HG03565 (cell line): ENCODE results near the gene GABRD.
"Not testable (repeated sequence)": the region's sequence is repeated elsewhere in the genome, so short reads cannot be mapped to it uniquely, and the experiment has no call there.

ENCODE experiments used
- ATAC-seq: cut with Tn5 transposase; IDR thresholded peaks from one replicate; pipeline ENCODE4 v1.9.1; 2021; ENCODE audit warnings: mild to moderate bottlenecking, moderate library complexity; ENCODE audit not compliant: unreplicated experiment

Gene GABRD

GRCh38 chr1:2019172-2019543 is at the start of gene GABRD:
GABRD (plus strand) TSS chr1:2019345; CDS start chr1:2019424, 79 bp downstream.
- ATAC-seq = no peak

DNA sequence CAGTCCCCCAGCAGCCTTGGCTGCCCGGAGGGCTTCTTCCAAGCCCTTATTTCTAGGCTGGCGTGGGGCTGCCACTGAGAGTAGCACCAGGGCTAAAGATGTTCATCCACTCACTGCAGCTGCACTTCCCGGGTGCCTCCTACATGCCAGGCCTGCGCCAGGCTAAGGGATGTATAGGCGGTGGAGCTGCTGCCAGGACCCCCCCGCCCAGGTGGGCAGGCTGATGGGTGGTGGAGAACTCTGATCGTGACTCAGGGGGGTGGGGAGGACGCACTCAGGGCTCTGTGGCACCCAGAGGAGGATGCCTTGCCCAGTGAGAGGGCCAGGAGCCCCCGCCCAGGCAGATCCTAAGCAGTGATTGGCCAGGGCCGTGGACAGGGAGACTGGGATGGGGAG is 49.6 kb upstream of the GABRD start:
- ATAC-seq = no peak

DNA sequence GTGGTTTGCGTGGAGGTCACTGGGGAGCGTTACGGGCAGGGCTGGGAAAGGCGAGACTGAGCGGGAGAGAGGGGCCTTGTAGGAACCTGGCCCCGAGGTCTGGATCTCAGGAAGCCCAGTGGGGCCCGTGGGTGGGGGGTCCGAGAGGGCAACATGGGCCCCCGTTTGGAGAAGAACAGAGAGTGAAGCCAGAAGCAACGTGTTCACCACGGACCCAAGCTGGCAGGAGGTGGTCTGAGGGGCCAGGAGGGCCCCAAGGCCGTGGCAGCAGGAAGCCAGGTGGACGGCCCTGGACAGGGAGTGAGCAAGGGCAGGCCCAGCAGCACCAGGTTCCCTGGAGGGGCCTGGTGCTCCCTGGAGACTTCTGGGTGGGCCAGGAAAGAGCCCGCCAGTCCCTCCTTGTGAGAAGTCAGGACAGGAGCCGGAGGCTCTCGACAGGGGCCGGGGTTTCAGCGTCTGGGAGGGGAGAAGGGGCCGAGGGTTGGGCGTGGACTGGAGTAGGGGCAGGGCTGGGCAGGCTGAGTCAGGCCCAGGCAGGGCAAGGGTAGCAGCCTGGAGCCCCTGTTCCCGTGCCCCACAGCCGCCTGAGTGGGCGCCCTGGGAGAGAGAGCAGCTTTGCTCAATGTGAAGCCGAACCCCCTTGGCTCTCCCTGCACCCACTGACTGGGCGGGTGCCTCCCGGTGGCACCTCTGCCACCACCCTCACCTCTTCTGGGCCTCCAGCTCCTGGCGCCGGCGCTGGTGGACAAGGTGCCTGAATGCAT is 49.0 kb upstream of the GABRD start:
- no peak for ATAC-seq

DNA sequence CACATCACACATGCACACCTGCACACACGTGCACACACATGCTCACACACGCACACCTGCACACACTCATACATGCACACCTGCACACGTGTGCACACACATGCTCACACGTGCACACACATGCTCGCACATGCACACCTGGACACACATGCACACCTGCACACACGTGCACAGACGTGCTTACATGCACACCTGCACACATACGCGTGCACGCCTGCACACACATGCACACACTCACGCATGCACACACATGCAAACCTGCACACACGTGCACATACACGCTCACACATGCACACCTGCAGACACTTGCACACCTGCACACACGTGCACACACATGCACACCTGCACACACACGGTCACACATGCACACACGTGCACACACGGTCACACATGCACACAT is 48.1 kb upstream of the GABRD start:
- no peak for ATAC-seq

DNA sequence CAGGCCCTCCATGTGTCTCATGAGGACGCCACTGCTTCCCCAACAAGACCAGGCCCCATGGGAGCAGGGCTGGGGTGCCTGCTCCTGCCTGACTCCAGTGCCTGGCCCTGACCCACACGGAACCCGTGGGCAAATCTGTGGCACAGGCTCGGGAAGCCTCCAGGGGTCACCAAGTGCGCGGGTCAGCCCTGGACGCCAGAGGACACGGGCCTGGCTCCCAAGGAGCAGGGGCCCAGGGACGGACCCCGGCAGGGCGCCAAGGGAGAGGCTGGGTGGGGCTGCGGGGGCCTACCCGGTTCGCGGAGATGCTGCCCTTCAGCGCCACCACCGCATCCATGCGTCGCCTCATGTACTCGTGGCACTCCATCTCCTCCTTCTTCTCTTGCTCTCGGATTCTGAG is 47.5 kb upstream of the GABRD start:
- no peak for ATAC-seq

DNA sequence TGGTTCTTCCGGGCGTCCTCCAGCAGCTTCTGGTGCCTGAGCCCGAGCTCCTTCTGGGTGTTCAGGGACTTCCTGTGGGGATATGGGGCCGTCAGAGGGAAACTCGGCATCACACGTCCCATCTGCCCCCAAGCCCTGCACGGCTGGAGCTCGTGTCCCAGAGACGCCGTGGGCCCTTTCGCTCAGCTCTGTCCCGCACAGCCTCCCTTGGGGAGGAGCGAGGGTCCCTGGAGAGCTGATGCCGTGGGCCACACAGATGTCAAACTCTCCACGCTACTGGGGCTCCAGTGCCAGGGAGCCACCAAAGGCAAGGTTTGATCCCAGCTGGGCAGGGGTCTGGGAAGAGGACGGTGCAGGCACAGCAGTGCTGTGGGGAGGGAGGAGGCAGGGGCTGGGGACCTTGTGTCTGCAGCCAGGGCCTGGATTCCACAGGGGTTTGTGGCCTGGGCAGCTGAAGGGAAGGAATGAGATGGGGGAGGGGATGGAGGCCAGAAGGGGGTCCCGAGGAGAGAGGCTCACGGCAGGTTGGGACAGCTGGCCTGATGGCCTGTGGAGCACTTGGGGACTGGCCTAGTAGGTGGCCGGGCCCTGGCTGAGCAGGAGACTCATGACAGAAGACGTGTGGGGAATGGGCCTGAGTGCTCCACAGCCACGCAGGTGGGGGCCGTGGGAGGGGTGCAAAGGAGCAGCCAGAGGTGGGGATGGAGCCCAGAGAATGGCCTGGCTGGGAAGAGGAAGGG is 46.0 kb upstream of the GABRD start:
- ATAC-seq = no peak

DNA sequence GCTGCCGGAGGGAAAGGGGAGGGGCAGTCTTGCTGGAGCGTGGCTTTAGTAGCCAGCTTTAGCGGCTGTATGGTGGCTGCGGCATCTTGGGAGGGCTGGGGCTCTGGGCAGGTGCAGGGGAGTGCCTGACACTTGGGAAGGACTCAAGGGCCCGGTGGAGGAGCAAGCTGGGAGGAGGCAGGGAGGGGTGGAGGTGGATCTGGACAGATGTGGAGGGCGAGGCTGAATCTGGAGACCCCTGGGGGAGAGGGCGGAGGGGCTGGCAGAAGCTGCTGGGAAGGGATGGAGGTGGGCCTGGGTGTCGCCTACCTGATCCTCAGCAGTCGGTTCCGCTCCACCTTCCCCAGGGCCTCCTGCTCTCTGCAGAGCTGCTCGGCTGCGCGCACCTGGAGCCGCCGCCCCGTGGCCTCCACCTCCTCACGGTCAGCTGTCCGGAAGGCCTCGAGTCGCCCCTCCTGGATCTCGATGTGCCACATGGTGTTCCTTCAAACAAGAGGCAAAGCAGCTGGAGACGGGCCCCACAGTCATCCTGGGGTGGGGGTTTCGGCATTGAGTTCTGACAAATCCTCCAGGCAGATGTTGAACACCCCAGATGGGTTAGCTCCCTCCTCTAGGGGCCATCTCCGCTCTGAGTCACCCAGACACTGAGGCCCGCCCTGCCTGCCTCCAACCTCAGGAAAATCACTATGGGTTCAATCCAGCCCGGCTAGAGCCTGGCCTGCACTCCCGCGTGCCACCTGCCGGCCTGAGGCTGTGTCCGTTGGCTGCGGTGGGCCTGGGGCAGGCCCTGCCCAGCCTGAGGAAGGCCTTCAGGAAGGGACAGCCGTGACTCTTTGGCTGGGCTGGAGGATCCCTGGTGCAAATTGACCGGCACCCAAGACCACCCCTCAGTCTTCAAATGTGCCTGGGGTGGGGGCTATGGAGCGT is 45.2 kb upstream of the GABRD start:
- no peak for ATAC-seq

- ATAC-seq = no peak
Observed at GRCh38 chr1:1974834-1975233, 44.3 kb upstream of the GABRD start.

GRCh38 chr1:1975535-1975934 is 43.6 kb upstream of the GABRD start:
- no peak for ATAC-seq

- no peak for ATAC-seq
Observed at GRCh38 chr1:1976031-1976430, 43.1 kb upstream of the GABRD start.

GRCh38 chr1:1978108-1978507 is 41.0 kb upstream of the GABRD start:
- no peak for ATAC-seq

DNA sequence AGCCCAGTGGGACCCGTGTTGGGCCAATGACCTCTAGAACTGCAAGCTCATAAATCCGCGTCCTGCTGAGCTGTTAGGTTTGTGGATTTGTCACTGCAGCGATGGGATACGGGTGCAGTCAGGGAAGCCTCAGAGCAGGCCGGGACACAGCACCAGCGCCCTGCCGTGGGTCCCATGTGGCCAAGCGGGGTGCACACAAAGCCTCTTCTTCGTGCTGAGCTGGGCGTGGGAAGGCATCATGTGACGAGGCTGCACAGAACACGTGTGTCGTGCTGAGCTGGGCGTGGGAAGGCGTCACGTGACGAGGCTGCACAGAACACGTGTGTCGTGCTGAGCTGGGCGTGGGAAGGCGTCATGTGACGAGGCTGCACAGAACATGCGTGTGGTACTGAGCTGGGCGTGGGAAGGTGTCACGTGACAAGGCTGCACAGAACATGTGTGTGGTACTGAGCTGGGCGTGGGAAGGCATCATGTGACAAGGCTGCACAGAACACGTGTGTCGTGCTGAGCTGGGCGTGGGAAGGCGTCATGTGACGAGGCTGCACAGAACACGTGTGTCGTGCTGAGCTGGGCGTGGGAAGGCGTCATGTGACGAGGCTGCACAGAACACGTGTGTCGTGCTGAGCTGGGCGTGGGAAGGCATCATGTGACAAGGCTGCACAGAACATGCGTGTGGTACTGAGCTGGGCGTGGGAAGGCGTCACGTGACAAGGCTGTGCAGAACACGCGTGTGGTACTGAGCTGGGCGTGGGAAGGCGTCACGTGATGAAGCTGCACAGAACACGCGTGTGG is 40.3 kb upstream of the GABRD start:
- not testable (repeated sequence) for ATAC-seq

DNA sequence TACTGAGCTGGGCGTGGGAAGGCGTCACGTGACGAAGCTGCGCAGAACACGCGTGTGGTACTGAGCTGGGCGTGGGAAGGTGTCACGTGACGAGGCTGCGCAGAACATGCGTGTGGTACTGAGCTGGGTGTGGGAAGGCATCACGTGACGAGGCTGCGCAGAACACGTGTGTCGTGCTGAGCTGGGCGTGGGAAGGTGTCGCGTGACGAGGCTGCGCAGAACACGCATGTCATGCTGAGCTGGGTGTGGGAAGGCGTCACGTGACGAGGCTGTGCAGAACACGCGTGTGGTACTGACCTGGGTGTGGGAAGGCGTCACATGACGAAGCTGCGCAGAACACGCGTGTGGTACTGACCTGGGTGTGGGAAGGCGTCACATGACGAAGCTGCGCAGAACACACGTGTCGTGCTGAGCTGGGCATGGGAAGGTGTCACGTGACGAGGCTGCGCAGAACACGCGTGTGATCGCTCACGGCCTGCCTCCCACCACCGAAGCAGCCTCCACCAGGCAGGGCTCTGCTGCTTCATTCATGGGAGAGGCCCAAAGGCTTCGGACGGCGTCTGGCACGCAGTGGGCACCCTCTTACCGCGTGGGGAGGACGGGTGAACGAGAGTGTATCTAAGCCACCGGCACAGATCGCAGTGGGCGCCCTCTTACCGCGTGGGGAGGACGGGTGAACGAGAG is 39.5 kb upstream of the GABRD start:
- no peak for ATAC-seq

DNA sequence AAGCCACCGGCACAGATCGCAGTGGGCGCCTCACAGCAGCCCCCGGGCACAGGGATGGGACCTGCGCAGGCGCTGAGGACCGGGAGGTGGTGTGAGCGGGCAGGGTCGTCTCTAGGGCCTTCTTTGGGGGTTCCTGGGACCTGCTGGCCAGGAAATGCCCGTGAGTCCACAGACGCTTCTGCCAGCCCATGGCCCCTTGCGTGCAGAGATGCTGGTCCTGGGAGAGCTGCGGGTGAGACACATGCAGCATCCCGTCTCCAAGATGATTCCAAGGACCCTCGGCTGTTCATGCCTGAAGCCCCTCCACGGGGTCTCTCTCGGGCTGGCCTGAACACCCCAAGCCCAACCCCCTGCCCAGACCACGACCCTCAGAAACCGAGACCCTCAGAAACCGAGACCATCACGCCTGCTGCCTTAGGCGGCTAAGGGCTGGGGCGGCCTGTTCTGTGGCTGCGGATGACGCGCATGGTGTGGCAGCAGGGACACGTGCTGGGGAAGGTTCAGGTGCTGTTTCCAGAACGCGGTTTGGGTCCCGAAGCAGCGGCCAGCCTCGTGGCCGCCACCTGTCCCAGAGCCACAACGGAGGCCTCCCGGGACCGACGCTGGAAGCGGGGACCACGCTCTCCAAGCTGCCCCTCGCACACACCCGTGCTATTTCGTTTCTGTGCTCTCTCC is 38.5 kb upstream of the GABRD start:
- ATAC-seq = no peak

GRCh38 chr1:1981142-1981500 is 38.0 kb upstream of the GABRD start:
- no peak for ATAC-seq

- not testable (repeated sequence) for ATAC-seq
Observed at GRCh38 chr1:1981631-1982327, 37.4 kb upstream of the GABRD start.

DNA sequence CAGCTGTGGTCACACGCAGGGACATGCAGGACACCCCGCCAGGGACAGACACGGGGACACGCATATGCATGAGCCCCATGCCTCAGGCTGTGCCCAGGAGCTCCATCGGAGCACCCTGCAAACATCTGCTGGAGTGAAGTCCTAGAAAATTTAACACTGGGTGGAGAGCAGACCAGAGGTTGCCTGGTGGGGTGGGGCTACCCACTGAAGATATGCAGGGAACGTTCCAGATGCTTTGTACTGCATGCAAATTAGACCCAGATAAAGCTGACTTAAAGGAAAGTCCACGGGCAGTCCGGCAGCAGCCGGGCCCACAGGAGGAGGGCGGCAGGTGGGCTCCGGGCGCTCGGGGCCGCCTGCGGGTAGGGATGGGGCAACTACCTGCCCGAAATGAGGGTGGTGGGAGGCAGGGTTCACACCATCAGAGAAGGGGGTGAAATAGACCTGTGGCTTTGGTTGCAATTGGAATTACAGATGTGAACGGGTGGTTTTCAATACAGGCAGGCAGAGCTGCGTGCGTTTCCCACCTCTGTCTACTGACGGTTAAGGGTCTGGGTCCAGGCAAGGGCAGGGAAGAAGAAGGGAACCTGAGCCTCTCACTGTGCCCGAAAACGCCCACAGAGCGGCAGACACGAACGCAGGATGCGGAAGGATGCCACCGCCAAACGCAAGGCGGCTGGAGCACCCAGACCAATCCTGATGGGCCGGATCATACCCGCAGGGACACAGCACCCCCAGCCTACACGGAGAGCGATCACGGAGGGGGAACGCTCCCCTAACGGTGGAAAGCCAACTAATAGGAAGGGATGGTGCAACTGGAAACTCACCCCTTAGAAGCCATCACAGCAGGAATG is 36.5 kb upstream of the GABRD start:
- no peak for ATAC-seq

GRCh38 chr1:1984560-1985070 is 34.5 kb upstream of the GABRD start:
- ATAC-seq = no peak
